ENCODE results near the gene GAA. TPM values are rescaled to one million over a fixed set of nuclear protein-coding genes. Genes with fewer than 3 reads are reported as not detected.

The GAA gene
- polyA plus RNA-seq, 4 donors: 34.5 to 73.6 (median 54.2) TPM

GRCh38 chr17:80102664-80103448, 1.5 kb downstream of the GAA start:
- DNase-seq (ENCODE audit: low read depth in 4 of 4, low spot score in 2 of 4): no peak

GRCh38 chr17:80103449-80104085, 2.2 kb downstream of the GAA start:
- no peak for DNase-seq (ENCODE audit: low read depth in 4 of 4, low spot score in 2 of 4)

GRCh38 chr17:80104321-80104955, 3.1 kb downstream of the GAA start:
- DNase-seq (ENCODE audit: low read depth in 4 of 4, low spot score in 2 of 4): no peak

DNA sequence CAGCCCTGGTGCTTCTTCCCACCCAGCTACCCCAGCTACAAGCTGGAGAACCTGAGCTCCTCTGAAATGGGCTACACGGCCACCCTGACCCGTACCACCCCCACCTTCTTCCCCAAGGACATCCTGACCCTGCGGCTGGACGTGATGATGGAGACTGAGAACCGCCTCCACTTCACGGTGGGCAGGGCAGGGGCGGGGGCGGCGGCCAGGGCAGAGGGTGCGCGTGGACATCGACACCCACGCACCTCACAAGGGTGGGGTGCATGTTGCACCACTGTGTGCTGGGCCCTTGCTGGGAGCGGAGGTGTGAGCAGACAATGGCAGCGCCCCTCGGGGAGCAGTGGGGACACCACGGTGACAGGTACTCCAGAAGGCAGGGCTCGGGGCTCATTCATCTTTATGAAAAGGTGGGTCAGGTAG, 3.6 kb downstream of the GAA start:
- DNase-seq (ENCODE audit: low read depth in 4 of 4, low spot score in 2 of 4): no peak

GRCh38 chr17:80105762-80106161, 4.4 kb downstream of the GAA start:
- no peak for DNase-seq (ENCODE audit: low read depth in 4 of 4, low spot score in 2 of 4)

GRCh38 chr17:80106176-80106575, 4.8 kb downstream of the GAA start:
- no peak for DNase-seq (ENCODE audit: low read depth in 4 of 4, low spot score in 2 of 4)

- no peak for DNase-seq (ENCODE audit: low read depth in 4 of 4, low spot score in 2 of 4)
These were observed 5.4 kb downstream of the GAA start for GRCh38 chr17:80106751-80107150.

GRCh38 chr17:80107231-80108021, 6.0 kb downstream of the GAA start:
- DNase-seq (ENCODE audit: low read depth in 4 of 4, low spot score in 2 of 4): no peak

DNA sequence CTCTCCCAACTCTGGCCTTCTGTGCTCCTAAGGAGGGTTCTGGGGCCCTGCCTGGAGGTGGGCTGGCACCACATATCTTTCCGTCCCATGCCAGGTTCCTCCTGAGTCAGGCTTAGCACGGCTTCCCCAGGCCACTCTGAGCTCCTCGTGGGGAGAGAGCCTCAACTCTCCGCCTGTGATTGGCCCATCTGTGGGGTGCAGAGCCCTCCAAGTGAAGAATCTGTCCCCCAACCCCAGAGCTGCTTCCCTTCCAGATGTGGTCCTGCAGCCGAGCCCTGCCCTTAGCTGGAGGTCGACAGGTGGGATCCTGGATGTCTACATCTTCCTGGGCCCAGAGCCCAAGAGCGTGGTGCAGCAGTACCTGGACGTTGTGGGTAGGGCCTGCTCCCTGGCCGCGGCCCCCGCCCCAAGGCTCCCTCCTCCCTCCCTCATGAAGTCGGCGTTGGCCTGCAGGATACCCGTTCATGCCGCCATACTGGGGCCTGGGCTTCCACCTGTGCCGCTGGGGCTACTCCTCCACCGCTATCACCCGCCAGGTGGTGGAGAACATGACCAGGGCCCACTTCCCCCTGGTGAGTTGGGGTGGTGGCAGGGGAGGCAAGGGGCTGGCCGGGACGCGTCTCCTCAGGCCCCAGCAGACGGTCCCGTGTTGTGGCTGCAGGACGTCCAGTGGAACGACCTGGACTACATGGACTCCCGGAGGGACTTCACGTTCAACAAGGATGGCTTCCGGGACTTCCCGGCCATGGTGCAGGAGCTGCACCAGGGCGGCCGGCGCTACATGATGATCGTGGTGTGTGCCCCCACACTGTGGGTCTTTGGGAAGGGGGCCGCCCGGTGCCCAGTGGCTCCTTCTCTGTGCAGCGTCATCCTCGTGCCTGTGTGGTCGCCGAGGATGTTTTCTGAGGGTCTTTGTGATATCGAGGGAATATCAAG, 6.9 kb downstream of the GAA start:
- DNase-seq (ENCODE audit: low read depth in 4 of 4, low spot score in 2 of 4): no peak

DNA sequence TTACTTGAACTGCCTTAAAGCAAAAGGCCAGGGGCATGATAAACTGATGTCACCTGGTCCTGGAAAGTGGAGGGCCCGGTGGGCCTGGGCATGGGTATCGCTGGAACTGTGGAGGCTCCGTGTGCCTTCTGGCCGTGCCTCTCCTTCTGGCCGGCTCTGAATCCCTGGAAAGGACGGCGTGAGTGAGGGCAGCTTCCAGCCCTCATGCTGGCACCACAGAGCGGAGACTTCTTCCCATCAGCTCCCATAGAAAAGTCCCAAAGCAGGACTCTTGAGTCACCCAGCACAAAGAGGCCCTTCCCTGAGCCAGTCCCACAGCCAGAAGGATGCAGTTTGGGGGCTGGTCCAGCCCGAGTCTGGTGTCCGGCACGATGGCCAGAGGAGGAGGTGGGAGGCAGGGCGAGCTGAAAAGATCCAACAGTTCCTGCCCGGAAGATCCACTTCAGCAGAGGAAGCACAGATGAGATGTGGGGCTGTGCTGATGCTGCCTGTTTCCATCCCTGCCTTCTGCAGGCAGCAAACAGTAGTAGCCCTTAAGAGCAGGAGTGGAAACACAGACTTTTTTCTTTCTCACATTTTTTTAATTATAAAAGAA, 7.8 kb downstream of the GAA start:
- DNase-seq (ENCODE audit: low read depth in 4 of 4, low spot score in 2 of 4): no peak

GRCh38 chr17:80109713-80110446, 8.5 kb downstream of the GAA start:
- DNase-seq (ENCODE audit: low read depth in 4 of 4, low spot score in 2 of 4): no peak

DNA sequence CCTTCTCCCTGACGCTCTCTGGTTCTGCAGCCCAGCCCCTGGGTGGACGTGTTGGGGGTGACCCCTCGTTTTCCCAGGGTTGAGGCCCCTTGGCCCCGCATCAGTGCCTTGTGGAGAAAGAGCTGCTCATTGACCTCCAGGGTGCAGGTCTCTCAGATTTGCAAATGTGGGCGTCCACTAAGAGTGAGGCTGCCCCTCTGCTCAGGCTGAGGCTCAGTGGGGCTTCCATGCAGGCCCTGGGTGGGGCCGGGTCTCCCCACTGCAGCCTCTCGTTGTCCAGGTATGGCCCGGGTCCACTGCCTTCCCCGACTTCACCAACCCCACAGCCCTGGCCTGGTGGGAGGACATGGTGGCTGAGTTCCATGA, 9.0 kb downstream of the GAA start:
- DNase-seq (ENCODE audit: low read depth in 4 of 4, low spot score in 2 of 4): no peak

DNA sequence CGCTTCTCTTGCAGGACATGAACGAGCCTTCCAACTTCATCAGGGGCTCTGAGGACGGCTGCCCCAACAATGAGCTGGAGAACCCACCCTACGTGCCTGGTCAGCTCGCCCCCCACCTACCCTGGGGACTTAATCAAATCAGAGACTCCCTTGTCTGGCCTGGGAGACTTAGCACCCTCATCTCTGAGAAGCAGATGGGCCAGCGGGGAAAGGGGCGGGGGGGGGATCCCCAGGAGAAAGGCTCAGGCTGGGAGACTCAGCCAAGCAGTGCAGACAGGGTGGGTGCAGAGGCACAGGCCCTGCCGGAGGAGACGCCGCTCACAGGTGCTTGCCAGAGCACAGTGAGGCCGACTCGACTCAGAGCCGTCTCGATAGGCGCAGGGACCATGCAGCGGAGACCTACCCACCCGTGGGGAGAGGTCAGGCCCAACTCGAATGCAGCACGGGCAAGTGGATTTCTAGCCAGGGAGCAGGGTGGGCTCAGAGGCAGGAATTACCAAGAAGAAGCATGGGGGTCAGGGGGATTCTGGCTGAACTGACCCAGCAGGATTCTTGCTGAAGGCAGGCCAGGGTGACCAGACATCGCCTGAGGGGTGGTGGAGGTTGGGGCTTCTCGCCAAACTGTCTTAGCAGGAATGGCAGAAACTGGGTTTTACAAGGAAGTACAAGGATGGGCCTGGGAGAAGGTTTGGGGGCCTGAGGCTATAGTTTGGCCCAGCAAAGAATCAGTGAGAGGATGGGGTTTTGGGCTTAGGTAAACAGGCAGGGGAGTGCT, 9.7 kb downstream of the GAA start:
- no peak for DNase-seq (ENCODE audit: low read depth in 4 of 4, low spot score in 2 of 4)

DNA sequence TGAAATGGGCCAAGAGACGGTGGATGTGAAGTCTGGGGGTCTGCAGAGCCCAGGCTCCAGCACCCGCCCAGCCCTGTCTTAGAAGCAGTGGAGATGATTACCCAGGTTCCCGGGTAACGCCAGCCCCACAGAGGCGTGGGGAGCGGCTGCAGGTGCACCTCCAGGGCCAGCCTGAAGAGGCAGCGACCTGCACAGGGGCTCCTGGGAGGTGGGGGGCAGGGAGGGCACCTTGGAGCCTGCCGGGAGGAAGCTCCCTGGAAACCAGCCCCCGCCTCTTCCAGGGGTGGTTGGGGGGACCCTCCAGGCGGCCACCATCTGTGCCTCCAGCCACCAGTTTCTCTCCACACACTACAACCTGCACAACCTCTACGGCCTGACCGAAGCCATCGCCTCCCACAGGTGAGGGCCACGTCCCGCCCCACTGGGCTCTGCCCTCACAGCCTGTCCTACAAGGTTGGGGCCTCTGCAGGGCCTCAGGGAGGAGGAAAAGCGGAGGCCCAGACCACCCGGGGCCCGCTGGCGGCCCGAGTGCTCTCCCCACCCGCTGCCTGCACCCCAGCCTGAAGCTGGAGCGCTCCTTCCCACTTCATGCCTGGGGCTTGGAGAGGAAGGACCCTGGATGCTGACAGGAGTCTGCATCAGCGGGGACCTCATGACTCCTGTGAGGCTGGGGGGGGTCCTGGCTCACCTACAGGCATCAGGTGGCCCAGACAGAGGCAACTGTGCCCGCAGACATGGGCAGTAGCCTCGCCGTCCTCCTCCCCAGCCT, 10.5 kb downstream of the GAA start:
- no peak for DNase-seq (ENCODE audit: low read depth in 4 of 4, low spot score in 2 of 4)

DNA sequence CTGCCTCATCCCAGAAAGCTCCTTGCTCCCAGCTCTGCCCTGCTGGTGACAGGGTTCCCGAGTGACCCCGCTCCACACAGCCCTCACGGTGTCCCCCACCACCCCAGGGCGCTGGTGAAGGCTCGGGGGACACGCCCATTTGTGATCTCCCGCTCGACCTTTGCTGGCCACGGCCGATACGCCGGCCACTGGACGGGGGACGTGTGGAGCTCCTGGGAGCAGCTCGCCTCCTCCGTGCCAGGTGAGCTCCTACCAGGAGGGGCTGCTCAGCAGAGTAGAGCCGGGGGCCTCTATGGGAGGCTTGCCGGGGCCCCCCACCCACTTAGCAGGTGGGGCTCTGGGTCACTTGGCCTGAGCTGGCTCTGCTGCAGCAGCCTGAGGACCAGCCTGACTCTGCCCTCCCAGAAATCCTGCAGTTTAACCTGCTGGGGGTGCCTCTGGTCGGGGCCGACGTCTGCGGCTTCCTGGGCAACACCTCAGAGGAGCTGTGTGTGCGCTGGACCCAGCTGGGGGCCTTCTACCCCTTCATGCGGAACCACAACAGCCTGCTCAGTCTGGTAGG, 11.2 kb downstream of the GAA start:
- DNase-seq (ENCODE audit: low read depth in 4 of 4, low spot score in 2 of 4): peak in 1 of 4 donors; percentile 10

GRCh38 chr17:80113033-80113484, 11.7 kb downstream of the GAA start:
- DNase-seq (ENCODE audit: low read depth in 4 of 4, low spot score in 2 of 4): no peak

DNA sequence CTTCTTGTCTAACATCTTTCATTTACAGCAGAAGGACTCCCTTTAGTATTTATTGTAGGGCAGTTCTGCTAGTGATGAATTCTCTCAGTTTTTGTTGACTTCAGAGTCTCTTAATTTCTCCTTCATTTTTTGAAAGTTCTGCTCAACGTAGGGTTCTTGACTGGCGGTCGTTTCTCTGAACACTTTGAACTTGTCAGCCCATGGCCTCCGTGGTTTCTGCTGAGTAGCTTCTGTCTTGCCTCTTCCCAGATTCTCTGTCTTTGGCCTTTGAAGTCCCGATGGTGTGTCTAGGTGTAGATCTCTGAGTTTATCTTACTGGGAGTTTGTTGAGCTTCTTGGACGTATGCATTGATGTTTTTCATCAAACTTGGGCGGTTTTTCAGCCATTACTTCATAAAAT, 13.4 kb downstream of the GAA start:
- DNase-seq (ENCODE audit: low read depth in 4 of 4, low spot score in 2 of 4): no peak

All from left renal cortex interstitium (tissue), 4 donors.